Right lobe of liver (tissue), 6 donors: Measurements from ENCODE around the gene ZNF142. TPM values are rescaled to one million over a fixed set of nuclear protein-coding genes. Genes with fewer than 3 reads are reported as not detected.
A peak's percentile ranks its signal among the peaks of the same experiment; 100 is the strongest.

Experiments used
- ATAC-seq, 4 donors: fragments of 200-7000 bp; cut with Tn5 transposase; one replicate each; pipeline ENCODE4 v1.9.1; 2020; ENCODE audit warnings: mild to moderate bottlenecking in 4 of 4, moderate library complexity in 4 of 4
- DNase-seq, 3 donors: peaks; one replicate each; pipeline ENCODE4 v3.0.0-alpha.2; 2020
- H3K27ac ChIP-seq, 3 donors: fragments of 200-600 bp; one replicate each; pipeline ENCODE4 v1.8.0; 2022
- H3K27me3 ChIP-seq, 2 donors: fragments of 200-600 bp; one replicate each; pipeline ENCODE4 v1.8.0; 2022
- H3K36me3 ChIP-seq, 4 donors: fragments of 200-600 bp; sonication (generic) in 1 of 4; one replicate each; pipeline versions ENCODE4 v1.5.1 to v1.8.0; 2017 to 2022; ENCODE audit warnings: control low read depth in 1 of 4
- H3K4me1 ChIP-seq, 4 donors: fragments of 200-600 bp; sonication (generic) in 1 of 4; one replicate each; pipeline versions ENCODE4 v1.5.1 to v1.8.0; 2017 to 2022; ENCODE audit warnings: control low read depth in 1 of 4
- H3K4me3 ChIP-seq, 3 donors: fragments of 200-600 bp; one replicate each; pipeline ENCODE4 v1.8.0; 2022
- H3K9me3 ChIP-seq, 4 donors: fragments of 200-600 bp; sonication (generic) in 1 of 4; one replicate each; pipeline versions ENCODE4 v1.5.1 to v1.8.0; 2017 to 2022; ENCODE audit warnings: control low read depth in 1 of 4
- POLR2A ChIP-seq: fragments of 450-650 bp; IDR thresholded peaks from one replicate; pipeline ENCODE4 v1.6.1; 2017; ENCODE audit warnings: antibody characterized with exemption, mild to moderate bottlenecking
- WGBS: methylation state at CpG from one replicate; pipeline ENCODE4 v1.1.6; 2018; ENCODE audit warnings: low coverage, low lambda C conversion rate; ENCODE audit not compliant: insufficient coverage; ENCODE audit errors: missing lambda C conversion rate; 5-methylcytosine and 5-hydroxymethylcytosine counted together
- intact Hi-C, 2 donors: fragments of 100-400 bp; cut with DNase I; formaldehyde crosslinking; loops; one replicate each; pipeline versions ENCODE4 v1.11.2 to v1.14.1; 2022
- small RNA-seq, 2 experiments: library from RNA; depleted of rRNA; stranded (forward); fragments of <200 nt; gene quantifications; one replicate each; pipeline ENCODE3, GENCODE V24; 2016
- total RNA-seq, 6 experiments: library from RNA; depleted of rRNA in 2 of 6; stranded (reverse); fragments of >200 nt in 2 of 6; fragmentation: NEBNext Ultra II Directional in 3 of 6; extraction: Animal tissue kit (Norgen Biotek cat#: 25700) in 3 of 6; gene quantifications; one replicate each; pipeline versions ENCODE4 v1.1.0 to v1.2.4, GENCODE V29; 2016 to 2023
- TF ChIP-seq, protein P1 (sequence below), 4 donors: fragments of 200-600 bp in 3 of 4; fragments of 450-650 bp in 1 of 4; IDR thresholded peaks; one replicate each; pipeline versions ENCODE4 v1.5.1 to v1.8.0; 2016 to 2022; ENCODE audit warnings: antibody characterized with exemption in 4 of 4, mild to moderate bottlenecking in 2 of 4
- donor health status: DM: no; HTN: yes; CAD: no.
- donor health status: DM: no; HTN: no; CAD: no.
- donor health status: DM: no; HTN: no; CAD: no.
- donor health status: DM: no; HTN: yes; CAD: no.
- donor health status: DM: no; HTN: yes; CAD: no.

The ZNF142 gene
- total RNA-seq, 6 experiments from 2014 or later: 7.1 to 12.5 (median 7.5) TPM

DNA sequence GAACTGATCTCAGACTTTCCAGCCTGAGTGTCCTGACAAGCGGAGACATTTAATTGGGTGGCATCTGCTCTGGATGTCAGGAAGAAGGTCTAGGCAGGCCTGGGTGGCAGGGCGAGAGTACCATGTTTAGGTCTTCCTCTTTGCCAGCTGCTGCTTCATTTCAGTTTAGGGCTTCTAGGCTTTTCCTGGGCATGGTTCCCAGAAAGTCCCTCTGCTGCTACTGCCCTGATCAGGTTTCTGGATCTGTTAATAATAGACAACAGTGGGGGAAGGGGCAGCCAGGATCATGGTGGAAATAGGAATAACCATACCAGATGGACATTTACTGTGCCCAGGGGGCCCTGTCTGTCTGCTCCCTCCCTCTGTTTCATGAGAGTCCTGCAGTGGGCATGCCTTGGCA, 54.0 kb downstream of the ZNF142 start:
- DNase-seq: peak in 2 of 3 donors; percentile 37 to 67
- intact Hi-C loops: no loop called here
- ATAC-seq: peak; percentile 41 to 93 (median 74)
- TF ChIP-seq POLR2A: no peak
- TF ChIP-seq, protein P1, sequence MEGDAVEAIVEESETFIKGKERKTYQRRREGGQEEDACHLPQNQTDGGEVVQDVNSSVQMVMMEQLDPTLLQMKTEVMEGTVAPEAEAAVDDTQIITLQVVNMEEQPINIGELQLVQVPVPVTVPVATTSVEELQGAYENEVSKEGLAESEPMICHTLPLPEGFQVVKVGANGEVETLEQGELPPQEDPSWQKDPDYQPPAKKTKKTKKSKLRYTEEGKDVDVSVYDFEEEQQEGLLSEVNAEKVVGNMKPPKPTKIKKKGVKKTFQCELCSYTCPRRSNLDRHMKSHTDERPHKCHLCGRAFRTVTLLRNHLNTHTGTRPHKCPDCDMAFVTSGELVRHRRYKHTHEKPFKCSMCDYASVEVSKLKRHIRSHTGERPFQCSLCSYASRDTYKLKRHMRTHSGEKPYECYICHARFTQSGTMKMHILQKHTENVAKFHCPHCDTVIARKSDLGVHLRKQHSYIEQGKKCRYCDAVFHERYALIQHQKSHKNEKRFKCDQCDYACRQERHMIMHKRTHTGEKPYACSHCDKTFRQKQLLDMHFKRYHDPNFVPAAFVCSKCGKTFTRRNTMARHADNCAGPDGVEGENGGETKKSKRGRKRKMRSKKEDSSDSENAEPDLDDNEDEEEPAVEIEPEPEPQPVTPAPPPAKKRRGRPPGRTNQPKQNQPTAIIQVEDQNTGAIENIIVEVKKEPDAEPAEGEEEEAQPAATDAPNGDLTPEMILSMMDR (IDR thresholded peaks at IDR 0.05): no peak
- Histone ChIP-seq H3K27me3 (no peaks in the 10 kb centered on the region), H3K9me3 (no peaks in the 10 kb centered on the region), H3K36me3 (no peaks in the 10 kb centered on the region), H3K27ac (no peak overlapping the region), H3K4me3 (no peak overlapping the region), H3K4me1 (peaks cover 0 to 21% (median 0%) of the 10 kb centered on the region in 4 donors)
- WGBS: 60% methylated on average over 2 of the region's 2 CpGs

Small RNA genes within 50 kb of the gene (small RNA-seq; reads per million reads assigned to genes)
- gene RNU6-136P: 0 reads per million in 2 experiments

Other genes with a start within 250 kb of the ZNF142 start
- 100 to 1,000 TPM in 1 of 6 experiments, 10 to 100 TPM in 2, 1 to 10 TPM in 3; 2.1 to 118 (median 19.1) TPM for gene VIL1, start 240.5 kb downstream of the ZNF142 start, total RNA-seq
- 1 to 10 TPM; 4.8 to 8.9 (median 6.7) TPM for gene USP37, start 91.3 kb downstream of the ZNF142 start, total RNA-seq
- 10 to 100 TPM; 11.8 to 39.3 (median 19.2) TPM for gene CNOT9, start 90.8 kb downstream of the ZNF142 start, total RNA-seq
- under 1 TPM; 0.31 to 0.95 (median 0.56) TPM for gene PLCD4, start 51.7 kb downstream of the ZNF142 start, total RNA-seq
- gene BCS1L, start 60 bp upstream of the ZNF142 start, total RNA-seq: 10 to 100 TPM; 19.7 to 34.1 (median 28.0) TPM
- 10 to 100 TPM in 1 of 6 experiments, 1 to 10 TPM in 5; 7.7 to 11.1 (median 9.1) TPM for gene RNF25, start 12.4 kb upstream of the ZNF142 start, total RNA-seq
- 10 to 100 TPM in 5 of 6 experiments, 1 to 10 TPM in 1; 9.2 to 14.0 (median 12.7) TPM for gene STK36, start 12.5 kb upstream of the ZNF142 start, total RNA-seq
- 10 to 100 TPM in 4 of 6 experiments, 1 to 10 TPM in 2; 8.2 to 14.8 (median 11.6) TPM for gene TTLL4, start 51.2 kb upstream of the ZNF142 start, total RNA-seq
- gene CYP27A1, start 122.5 kb upstream of the ZNF142 start, total RNA-seq: 100 to 1,000 TPM; 209 to 463 (median 238) TPM
- not detected for gene PRKAG3, start 172.2 kb upstream of the ZNF142 start, total RNA-seq
- gene WNT6, start 200.2 kb upstream of the ZNF142 start, total RNA-seq: under 1 TPM in 1 of 6 experiments, not detected in 5; 0.25 TPM
- under 1 TPM in 1 of 6 experiments, not detected in 5; 0.31 TPM for gene WNT10A, start 221.2 kb upstream of the ZNF142 start, total RNA-seq